Chondrocyte (in vitro differentiated cells): ENCODE results near the gene TMEM270. TPM values are rescaled to one million over a fixed set of nuclear protein-coding genes. Genes with fewer than 3 reads are reported as not detected.
A peak's percentile ranks its signal among the peaks of the same experiment; 100 is the strongest.

Experiments
- DNase-seq: peaks from one replicate; pipeline ENCODE4 v3.0.0; 2021; ENCODE audit warnings: mixed read lengths, low spot score
- H3K27ac Mint-ChIP-seq: one replicate; pipeline ENCODE4 v1.8.0; 2021; ENCODE audit warnings: mild to moderate bottlenecking, moderate library complexity, mixed read lengths; ENCODE audit not compliant: unreplicated experiment
- H3K27me3 Mint-ChIP-seq: 2 replicates; pipeline ENCODE4 v1.8.0; 2021; ENCODE audit warnings: low read depth, mixed read lengths
- H3K36me3 Mint-ChIP-seq: 2 replicates; pipeline ENCODE4 v1.8.0; 2021; ENCODE audit warnings: low read depth, mixed read lengths
- H3K4me1 Mint-ChIP-seq: 2 replicates; pipeline ENCODE4 v1.8.0; 2021; ENCODE audit warnings: low read depth, mild to moderate bottlenecking, mixed read lengths
- H3K4me3 Mint-ChIP-seq: one replicate; pipeline ENCODE4 v1.8.0; 2021; ENCODE audit warnings: mild to moderate bottlenecking, moderate library complexity, mixed read lengths; ENCODE audit not compliant: unreplicated experiment
- H3K9me3 Mint-ChIP-seq: 2 replicates; pipeline ENCODE4 v1.8.0; 2021; ENCODE audit warnings: low read depth, mixed read lengths
- total RNA-seq: library from RNA; stranded (reverse); gene quantifications from 3 replicates; pipeline ENCODE4 v1.2.1, GENCODE V29; 2021
- TF ChIP-seq, protein P1 (sequence below): fragments of 200-600 bp; sonication (generic); IDR thresholded peaks from 2 replicates; pipeline ENCODE4 v1.5.0; 2021; ENCODE audit warnings: antibody characterized with exemption, mild to moderate bottlenecking, moderate library complexity

The TMEM270 gene
- total RNA-seq, 1 donor from 2014 or later = 0.25 TPM

DNA sequence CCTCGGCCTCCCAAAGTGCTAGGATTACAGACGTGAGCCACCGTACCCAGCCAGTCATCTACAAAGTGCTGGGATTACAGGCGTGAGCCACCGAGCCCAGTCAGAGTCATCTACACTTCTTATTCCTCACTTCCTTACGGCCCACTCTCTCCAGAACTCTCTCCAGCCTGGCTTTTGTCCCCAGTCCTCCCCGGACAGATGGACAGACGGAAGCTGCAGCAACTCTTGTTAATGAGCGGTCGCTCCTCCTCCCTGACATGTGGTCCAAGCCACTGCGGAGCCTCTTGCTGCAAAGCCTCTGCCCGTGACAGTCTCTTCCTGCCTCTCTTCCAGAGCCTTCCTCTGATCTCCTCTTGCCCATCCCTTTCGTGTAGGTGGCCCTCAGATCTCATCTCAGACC, 45.9 kb downstream of the TMEM270 start:
- Mint-ChIP-seq H3K36me3 (no peaks in the 10 kb centered on the region), H3K27me3 (no peaks in the 10 kb centered on the region)

DNA sequence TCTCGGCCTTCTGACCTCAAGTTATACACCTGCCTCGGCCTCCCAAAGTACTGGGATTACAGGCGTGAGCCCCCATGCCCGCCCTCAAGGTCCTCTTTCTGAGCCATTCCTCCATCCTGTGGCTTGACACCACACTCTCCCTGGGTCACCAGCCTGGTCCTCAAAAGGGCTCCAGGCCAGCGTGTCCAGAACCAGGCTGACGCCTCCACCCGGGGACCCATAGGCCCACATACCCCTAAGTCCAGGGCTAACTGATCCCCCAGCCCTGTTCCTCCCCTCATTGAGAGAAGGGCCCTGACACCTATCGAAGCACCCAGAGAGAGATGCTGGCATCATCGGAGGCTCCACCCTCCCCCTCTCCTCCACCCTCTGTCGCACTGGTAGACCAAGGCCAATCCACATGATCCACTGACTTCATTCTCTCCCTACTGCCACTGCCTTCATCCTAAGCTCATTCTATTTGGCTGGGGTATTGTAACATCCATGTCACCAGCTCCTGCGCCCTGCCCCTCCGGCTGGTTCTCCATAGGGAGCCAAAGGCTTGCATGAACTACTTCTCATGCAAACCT, 46.7 kb downstream of the TMEM270 start:
- TF ChIP-seq, protein P1, sequence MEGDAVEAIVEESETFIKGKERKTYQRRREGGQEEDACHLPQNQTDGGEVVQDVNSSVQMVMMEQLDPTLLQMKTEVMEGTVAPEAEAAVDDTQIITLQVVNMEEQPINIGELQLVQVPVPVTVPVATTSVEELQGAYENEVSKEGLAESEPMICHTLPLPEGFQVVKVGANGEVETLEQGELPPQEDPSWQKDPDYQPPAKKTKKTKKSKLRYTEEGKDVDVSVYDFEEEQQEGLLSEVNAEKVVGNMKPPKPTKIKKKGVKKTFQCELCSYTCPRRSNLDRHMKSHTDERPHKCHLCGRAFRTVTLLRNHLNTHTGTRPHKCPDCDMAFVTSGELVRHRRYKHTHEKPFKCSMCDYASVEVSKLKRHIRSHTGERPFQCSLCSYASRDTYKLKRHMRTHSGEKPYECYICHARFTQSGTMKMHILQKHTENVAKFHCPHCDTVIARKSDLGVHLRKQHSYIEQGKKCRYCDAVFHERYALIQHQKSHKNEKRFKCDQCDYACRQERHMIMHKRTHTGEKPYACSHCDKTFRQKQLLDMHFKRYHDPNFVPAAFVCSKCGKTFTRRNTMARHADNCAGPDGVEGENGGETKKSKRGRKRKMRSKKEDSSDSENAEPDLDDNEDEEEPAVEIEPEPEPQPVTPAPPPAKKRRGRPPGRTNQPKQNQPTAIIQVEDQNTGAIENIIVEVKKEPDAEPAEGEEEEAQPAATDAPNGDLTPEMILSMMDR = no peak
- no peak overlapping the region for H3K27ac Mint-ChIP-seq
- no peaks in the 10 kb centered on the region for H3K9me3 Mint-ChIP-seq
- no peaks in the 10 kb centered on the region for H3K36me3 Mint-ChIP-seq
- peak overlapping the region; percentile 31 for H3K4me3 Mint-ChIP-seq
- DNase-seq = peak; percentile 72
- H3K4me1 Mint-ChIP-seq = peaks cover 34% of the 10 kb centered on the region
- no peaks in the 10 kb centered on the region for H3K27me3 Mint-ChIP-seq

More for the DNA sequence above, 45.9 kb downstream of the TMEM270 start:
- peaks cover 38% of the 10 kb centered on the region for H3K4me1 Mint-ChIP-seq
- H3K4me3 Mint-ChIP-seq = peak overlapping the region; percentile 46
- no peaks in the 10 kb centered on the region for H3K9me3 Mint-ChIP-seq
- peak; percentile 43 for DNase-seq
- TF ChIP-seq, protein P1 = no peak
- H3K27ac Mint-ChIP-seq = peak overlapping the region; percentile 74

DNA sequence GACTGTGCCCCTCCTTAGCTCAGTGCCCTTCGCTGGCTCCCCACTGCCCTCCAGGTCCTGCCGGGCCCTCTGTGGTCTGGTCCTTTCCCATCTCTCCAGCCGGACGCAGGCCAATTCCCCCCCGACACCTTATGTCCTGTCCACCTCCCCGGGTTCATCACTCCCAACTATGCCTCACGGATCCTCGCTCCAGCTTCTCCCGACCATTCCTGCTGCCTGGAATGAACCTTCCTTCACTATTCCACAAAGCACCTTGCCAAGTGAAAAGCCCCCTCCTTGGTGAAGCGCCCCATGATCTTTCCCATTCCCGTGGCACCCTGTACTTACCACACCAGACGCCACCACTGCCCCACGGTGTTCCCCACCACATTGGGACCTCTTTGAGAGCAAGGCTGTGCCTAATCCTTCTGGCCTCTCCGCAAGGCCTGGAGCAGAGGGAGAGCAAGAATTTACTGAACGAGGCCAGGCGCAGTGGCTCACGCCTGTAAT, 47.2 kb downstream of the TMEM270 start:
- Mint-ChIP-seq H3K27me3 (no peaks in the 10 kb centered on the region), H3K4me1 (peaks cover 34% of the 10 kb centered on the region), H3K36me3 (no peaks in the 10 kb centered on the region), H3K4me3 (peak overlapping the region; percentile 31), H3K9me3 (no peaks in the 10 kb centered on the region), H3K27ac (no peak overlapping the region)
- DNase-seq = peak; percentile 69
- TF ChIP-seq, protein P1 = no peak

DNA sequence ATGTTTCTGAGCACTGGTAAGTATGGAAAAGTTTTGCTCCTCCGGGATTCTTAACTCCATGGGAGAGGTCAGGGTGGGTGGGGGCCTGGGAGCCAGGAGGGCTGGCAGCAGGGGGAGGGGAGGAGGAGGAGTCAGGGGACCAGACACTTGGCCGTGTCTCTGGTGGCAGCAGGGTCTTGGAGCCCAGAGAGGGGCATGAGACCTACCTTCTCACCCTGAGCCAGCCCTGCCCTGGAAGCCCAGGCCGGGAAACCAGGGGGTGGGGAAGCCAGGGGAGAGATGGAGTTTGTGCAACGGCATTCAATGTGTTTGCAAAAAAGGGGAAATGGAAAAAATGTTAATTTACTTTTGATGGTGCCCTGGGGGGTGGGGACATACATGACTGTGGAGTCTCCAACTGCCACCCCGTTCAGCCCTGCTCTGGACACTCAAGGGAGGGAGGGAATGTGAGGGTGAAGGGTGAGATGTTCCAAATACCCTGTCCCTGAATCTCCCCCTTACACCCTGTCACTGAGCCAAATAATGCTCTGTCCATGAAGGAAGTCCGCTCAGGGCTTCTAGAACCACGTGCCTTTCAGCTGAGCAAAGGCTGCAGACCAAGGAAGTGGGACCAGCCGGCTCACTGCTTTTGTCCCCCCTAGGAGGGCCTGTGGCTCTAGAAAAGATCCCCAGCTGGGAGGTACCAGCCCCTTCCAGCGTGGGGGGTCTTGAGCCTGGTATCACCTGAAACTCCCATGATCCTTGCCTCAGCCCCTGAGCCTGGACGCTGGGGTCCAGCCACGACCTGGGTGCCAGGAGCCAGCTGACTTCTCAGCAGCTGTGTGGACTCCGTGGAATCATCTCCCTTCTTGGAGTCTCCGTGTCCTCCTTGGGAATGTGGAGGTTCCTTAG, 48.3 kb downstream of the TMEM270 start:
- no peak overlapping the region for H3K4me3 Mint-ChIP-seq
- H3K36me3 Mint-ChIP-seq = no peaks in the 10 kb centered on the region
- no peaks in the 10 kb centered on the region for H3K27me3 Mint-ChIP-seq
- H3K4me1 Mint-ChIP-seq = peaks cover 30% of the 10 kb centered on the region
- TF ChIP-seq, protein P1 = no peak
- DNase-seq = peak; percentile 79
- peak overlapping the region; percentile 74 for H3K27ac Mint-ChIP-seq
- no peaks in the 10 kb centered on the region for H3K9me3 Mint-ChIP-seq

DNA sequence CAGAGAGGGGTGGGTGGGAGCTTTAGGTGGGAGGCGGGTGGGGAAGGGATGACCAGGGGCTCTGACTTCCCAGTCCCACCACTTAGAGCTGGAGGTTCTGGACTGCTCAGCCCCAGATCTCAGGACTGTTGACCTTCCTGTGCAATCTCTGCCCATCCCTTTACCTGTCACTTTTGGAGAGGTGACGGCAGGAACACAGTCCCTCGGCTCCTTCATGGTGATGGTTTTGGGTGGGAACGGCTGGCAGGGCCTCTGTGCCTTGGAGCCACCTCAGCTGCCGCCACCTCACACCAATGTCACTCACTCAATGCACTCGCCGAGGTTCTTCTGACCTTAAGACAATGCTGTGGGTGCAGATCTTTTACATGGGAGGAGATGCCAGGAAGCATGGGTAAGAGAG, 49.0 kb downstream of the TMEM270 start:
- TF ChIP-seq, protein P1 = no peak
- H3K9me3 Mint-ChIP-seq = no peaks in the 10 kb centered on the region
- no peak overlapping the region for H3K27ac Mint-ChIP-seq
- peaks cover 24% of the 10 kb centered on the region for H3K4me1 Mint-ChIP-seq
- DNase-seq = peak; percentile 39
- H3K36me3 Mint-ChIP-seq = no peaks in the 10 kb centered on the region
- H3K27me3 Mint-ChIP-seq = no peaks in the 10 kb centered on the region
- H3K4me3 Mint-ChIP-seq = no peak overlapping the region
